ENCODE results near the gene RIT2. TPM values are rescaled to one million over a fixed set of nuclear protein-coding genes. Genes with fewer than 3 reads are reported as not detected.

Gene RIT2
- total RNA-seq, 4 donors from 2014 or later, result not detected

GRCh38 chr18:42925036-42925435 lies 190.4 kb downstream of the RIT2 start:
- DNase-seq (ENCODE audit: low spot score) (no peak), ATAC-seq (ENCODE audit: low FRiP score) (peak; percentile 51)
- TF ChIP-seq CTCF (IDR thresholded peaks at IDR 0.05), result no peak

GRCh38 chr18:42922363-42922762 lies 193.1 kb downstream of the RIT2 start:
- TF ChIP-seq CTCF (IDR thresholded peaks at IDR 0.05), result no peak
- DNase-seq (ENCODE audit: low spot score) (no peak), ATAC-seq (ENCODE audit: low FRiP score) (no peak)

DNA sequence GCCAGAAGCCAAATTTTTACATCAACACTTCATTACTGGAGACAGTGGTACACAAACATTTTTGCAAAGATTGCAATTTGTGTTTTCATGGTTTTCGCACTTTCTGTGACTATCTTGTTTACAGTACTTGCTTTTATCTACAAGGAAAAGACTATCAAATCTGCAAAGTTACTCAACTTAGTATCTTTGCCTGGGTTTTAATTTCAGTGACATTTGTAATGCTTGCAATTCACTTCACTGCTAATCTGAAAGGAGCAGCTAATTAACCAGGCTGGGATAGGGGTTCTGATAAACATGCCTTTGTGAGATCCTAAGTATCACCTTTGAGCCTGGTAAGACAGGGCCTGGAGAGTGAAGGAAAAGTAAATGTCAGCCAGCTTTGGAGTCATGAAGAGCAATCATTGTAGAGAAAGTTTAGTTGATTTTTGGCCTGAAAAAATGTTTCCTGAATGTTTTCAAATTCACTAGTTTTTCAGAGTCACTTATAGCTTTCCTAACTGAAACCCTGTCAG lies 194.2 kb downstream of the RIT2 start:
- DNase-seq (ENCODE audit: low spot score) (no peak), ATAC-seq (ENCODE audit: low FRiP score) (no peak)
- TF ChIP-seq CTCF (IDR thresholded peaks at IDR 0.05), result no peak

DNA sequence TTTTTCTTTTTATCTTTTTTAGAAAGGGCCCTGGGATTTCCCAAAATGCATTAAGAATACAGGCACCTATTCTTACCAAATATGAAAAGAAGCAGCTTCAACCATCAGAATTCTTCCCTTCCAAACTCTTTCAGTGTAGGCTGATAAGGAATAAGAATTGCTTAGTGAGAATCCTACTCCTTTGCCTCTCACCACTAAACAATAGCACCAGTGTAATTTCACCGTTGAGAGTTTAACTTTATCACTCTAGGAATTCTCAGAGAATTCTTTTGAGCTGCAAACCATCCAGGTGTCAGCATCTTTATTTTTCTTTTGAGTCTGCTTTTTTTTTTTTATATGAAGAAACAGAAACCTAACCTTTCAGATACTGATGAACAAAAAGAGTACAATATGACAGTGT lies 194.9 kb downstream of the RIT2 start:
- TF ChIP-seq CTCF (IDR thresholded peaks at IDR 0.05), result no peak
- no peak for ATAC-seq (ENCODE audit: low FRiP score)

GRCh38 chr18:42915299-42915698 lies 200.2 kb downstream of the RIT2 start:
- DNase-seq (ENCODE audit: low spot score) (no peak), ATAC-seq (ENCODE audit: low FRiP score) (no peak)
- TF ChIP-seq CTCF (IDR thresholded peaks at IDR 0.05), result no peak

More for the DNA sequence above, 194.9 kb downstream of the RIT2 start:
- no peak for DNase-seq (ENCODE audit: low spot score)

- TF ChIP-seq CTCF (IDR thresholded peaks at IDR 0.05), result no peak
- no peak for DNase-seq (ENCODE audit: low spot score)
- ATAC-seq (ENCODE audit: low FRiP score), result no peak
Observed at GRCh38 chr18:42914476-42914875, 201.0 kb downstream of the RIT2 start.

DNA sequence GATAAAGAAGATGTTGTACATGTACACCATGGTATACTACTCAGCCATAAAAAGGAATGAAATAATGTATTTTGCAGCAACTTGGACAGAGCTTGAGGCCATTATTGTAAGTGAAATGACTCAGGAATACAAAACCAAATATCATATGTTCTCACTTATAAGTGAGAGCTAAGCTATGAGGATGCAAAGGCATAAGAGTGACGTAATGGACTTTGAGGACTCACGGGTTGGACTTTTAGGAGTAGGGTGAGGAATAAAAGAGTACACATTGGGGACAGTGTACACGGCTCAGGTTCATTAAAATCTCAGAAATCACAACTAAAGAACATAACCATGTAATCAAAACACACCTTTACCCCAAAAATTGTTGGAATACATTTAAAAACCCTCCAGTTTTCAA lies 206.4 kb downstream of the RIT2 start:
- ATAC-seq (ENCODE audit: low FRiP score), result no peak
- TF ChIP-seq CTCF (IDR thresholded peaks at IDR 0.05), result no peak
- DNase-seq (ENCODE audit: low spot score), result no peak
